ENCODE results near the gene RPS6KB2. TPM values are rescaled to one million over a fixed set of nuclear protein-coding genes. Genes with fewer than 3 reads are reported as not detected.

RPS6KB2 gene
- total RNA-seq, 1 experiment from 2014 or later = 54.1 TPM

- H3K9me2 ChIP-seq (ENCODE audit: insufficient read depth) = no peaks in the 10 kb centered on the region
- CTCF ChIA-PET = no interaction called here
- POLR2A ChIA-PET = no interaction called here
- RAD21 ChIA-PET (ENCODE audit: low non-redundant PET in 1 of 2, low total read pairs in 2 of 2, uncharacterized antibody in 2 of 2, unreplicated experiment in 2 of 2) = no interaction called here
- no peak overlapping the region for H3K4me3 ChIP-seq (replicated peaks in 1 of 2; ENCODE audit: low read depth in 1 of 2, low read length in 2 of 2)
- peaks cover 9 to 34% of the 10 kb centered on the region in 2 experiments for H3K4me1 ChIP-seq (ENCODE audit: control insufficient read depth in 1 of 2, insufficient read depth in 2 of 2, low read length in 2 of 2)
- H3K36me3 ChIP-seq (ENCODE audit: control insufficient read depth in 1 of 2, insufficient read depth in 2 of 2, low read length in 2 of 2) = peaks cover 11 to 26% of the 10 kb centered on the region in 2 experiments; a peak in 3 of 4 replicates
- no peak overlapping the region for H3K9ac ChIP-seq (ENCODE audit: low read length)
- no peak overlapping the region for H3K27ac ChIP-seq (ENCODE audit: low read depth, low read length)
- ATAC-seq (no peak), DNase-seq (ENCODE audit: low read depth, low spot score) (no peak)
- intact Hi-C loops (cut with micrococcal nuclease) = no loop called here
- H3K79me2 ChIP-seq (ENCODE audit: insufficient read depth, low read length) = peaks cover 14% of the 10 kb centered on the region; the same call in 1 of the 2 replicates
- no peaks in the 10 kb centered on the region for H3K9me3 ChIP-seq (ENCODE audit: control insufficient read depth in 1 of 2, insufficient read depth in 1 of 2, low read depth in 1 of 2, low read length in 2 of 2)
- TF ChIP-seq JUND (IDR thresholded peaks at IDR 0.05) = no peak
- TF ChIP-seq ZBTB33 (IDR thresholded peaks at IDR 0.05; ENCODE audit: extremely low read depth, insufficient replicate concordance, low read length) = no peak
- no peak for TF ChIP-seq EGR1 (IDR thresholded peaks at IDR 0.05; ENCODE audit: low read depth)
- no peak for TF ChIP-seq FOSL1 (IDR thresholded peaks at IDR 0.05; ENCODE audit: low read depth)
- TF ChIP-seq ELF1 (IDR thresholded peaks at IDR 0.05; ENCODE audit: borderline replicate concordance, low read depth) = no peak
- TF ChIP-seq POLR2A (IDR thresholded peaks at IDR 0.05; ENCODE audit: borderline replicate concordance, extremely low read depth, insufficient read depth, insufficient read length) = no peak
- no peak for TF ChIP-seq ZFX (IDR thresholded peaks at IDR 0.05)
- TF ChIP-seq RAD21 (IDR thresholded peaks at IDR 0.05; ENCODE audit: low read depth) = no peak
- TF ChIP-seq REST (IDR thresholded peaks at IDR 0.05; ENCODE audit: low read depth) = no peak
- TF ChIP-seq, protein P1, sequence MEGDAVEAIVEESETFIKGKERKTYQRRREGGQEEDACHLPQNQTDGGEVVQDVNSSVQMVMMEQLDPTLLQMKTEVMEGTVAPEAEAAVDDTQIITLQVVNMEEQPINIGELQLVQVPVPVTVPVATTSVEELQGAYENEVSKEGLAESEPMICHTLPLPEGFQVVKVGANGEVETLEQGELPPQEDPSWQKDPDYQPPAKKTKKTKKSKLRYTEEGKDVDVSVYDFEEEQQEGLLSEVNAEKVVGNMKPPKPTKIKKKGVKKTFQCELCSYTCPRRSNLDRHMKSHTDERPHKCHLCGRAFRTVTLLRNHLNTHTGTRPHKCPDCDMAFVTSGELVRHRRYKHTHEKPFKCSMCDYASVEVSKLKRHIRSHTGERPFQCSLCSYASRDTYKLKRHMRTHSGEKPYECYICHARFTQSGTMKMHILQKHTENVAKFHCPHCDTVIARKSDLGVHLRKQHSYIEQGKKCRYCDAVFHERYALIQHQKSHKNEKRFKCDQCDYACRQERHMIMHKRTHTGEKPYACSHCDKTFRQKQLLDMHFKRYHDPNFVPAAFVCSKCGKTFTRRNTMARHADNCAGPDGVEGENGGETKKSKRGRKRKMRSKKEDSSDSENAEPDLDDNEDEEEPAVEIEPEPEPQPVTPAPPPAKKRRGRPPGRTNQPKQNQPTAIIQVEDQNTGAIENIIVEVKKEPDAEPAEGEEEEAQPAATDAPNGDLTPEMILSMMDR (IDR thresholded peaks at IDR 0.05 in 2 of 3, conservative IDR thresholded peaks at IDR 0.05 in 1 of 3; ENCODE audit: borderline replicate concordance in 1 of 3, insufficient read depth in 1 of 3, low read depth in 2 of 3, low read length in 2 of 3) = no peak
- no peak for TF ChIP-seq ZNF274 (IDR thresholded peaks at IDR 0.05; ENCODE audit: low read depth, low read length)
- TF ChIP-seq MAX (IDR thresholded peaks at IDR 0.05) = no peak
- TF ChIP-seq TCF7L2 (IDR thresholded peaks at IDR 0.05; ENCODE audit: borderline replicate concordance, extremely low read depth, insufficient read depth, insufficient read length) = no peak
- TF ChIP-seq SP1 (IDR thresholded peaks at IDR 0.05; ENCODE audit: low read depth) = no peak
- no peak for TF ChIP-seq EZH2 (IDR thresholded peaks at IDR 0.05)
- no peak for TF ChIP-seq ATF3 (IDR thresholded peaks at IDR 0.05)
- no peak for TF ChIP-seq YY1 (IDR thresholded peaks at IDR 0.05; ENCODE audit: extremely low read depth, insufficient replicate concordance, low read depth, low read length)
- TF ChIP-seq CEBPB (IDR thresholded peaks at IDR 0.05; ENCODE audit: low read depth) = no peak
- no peak for TF ChIP-seq CBX3 (IDR thresholded peaks at IDR 0.05; ENCODE audit: low read depth)
- TF ChIP-seq EZH2phosphoT487 (IDR thresholded peaks at IDR 0.05; ENCODE audit: borderline replicate concordance) = no peak
- H4K20me1 ChIP-seq (ENCODE audit: insufficient read depth) = no peaks in the 10 kb centered on the region
- H3K4me2 ChIP-seq (ENCODE audit: low read length) = no peak overlapping the region
- H2AFZ ChIP-seq (ENCODE audit: low read depth, low read length, poor library complexity, severe bottlenecking) = no peak overlapping the region
- BruUV-seq (replicated peaks) = no TSS peak
- H3K27me3 ChIP-seq (ENCODE audit: insufficient read depth, low read length) = no peaks in the 10 kb centered on the region
Measured at GRCh38 chr11:67393437-67393836, 34.9 kb upstream of the RPS6KB2 start.
